PFSK-1 (cell line): ENCODE measurements around the gene MLN.

Experiments used
- FOXP2 ChIP-seq: optimal IDR thresholded peaks from 2 replicates; pipeline ENCODE3; 2011; ENCODE audit warnings: borderline replicate concordance, control low read depth, inconsistent platforms; ENCODE audit not compliant: insufficient read depth; ENCODE audit errors: extremely low read length, extremely low read depth
- POLR2AphosphoS5 ChIP-seq: IDR thresholded peaks from 2 replicates; pipeline ENCODE4 v1.6.1; 2012; ENCODE audit warnings: low read depth, mild to moderate bottlenecking, control low read depth, low read length, moderate library complexity
- REST ChIP-seq, 2 experiments: IDR thresholded peaks; 2 replicates each; pipeline versions ENCODE4 v1.6.1 to v1.8.0; 2011 to 2012; ENCODE audit warnings: low read depth in 2 of 2, low read length in 2 of 2, control low read depth in 1 of 2, inconsistent platforms in 1 of 2, mild to moderate bottlenecking in 1 of 2, moderate library complexity in 1 of 2; ENCODE audit not compliant: insufficient read depth in 1 of 2
- SIN3A ChIP-seq: IDR thresholded peaks from 2 replicates; pipeline ENCODE4 v1.6.1; 2012; ENCODE audit warnings: mild to moderate bottlenecking, low read length, moderate library complexity, borderline replicate concordance; ENCODE audit not compliant: insufficient read depth
- TAF1 ChIP-seq: IDR thresholded peaks from 2 replicates; pipeline ENCODE4 v1.6.1; 2012; ENCODE audit warnings: low read length, control low read depth, borderline replicate concordance; ENCODE audit not compliant: insufficient read depth

GRCh38 chr6:33848484-33848883, 44.7 kb upstream of the MLN start:
- TF ChIP-seq POLR2AphosphoS5 (no peak), SIN3A (no peak), TAF1 (no peak), REST (IDR thresholded peaks at IDR 0.05; ENCODE audit: insufficient read depth in 1 of 2, low read depth in 2 of 2, low read length in 2 of 2) (no peak), FOXP2 (no peak)
